GM12878 (cell line): ENCODE measurements around the gene B3GNT9. TPM values are rescaled to one million over a fixed set of nuclear protein-coding genes. Genes with fewer than 3 reads are reported as not detected.

Source experiments
- ATAC-seq: fragments of 200-7000 bp; cut with Tn5 transposase; 3 replicates; pipeline ENCODE4 v1.9.1; 2020; ENCODE audit warnings: mild to moderate bottlenecking, moderate library complexity
- BruUV-seq: library from RNA; stranded (reverse); fragments of 400-500 nt; replicated peaks from 2 replicates; lab custom pipeline; 2021; lab: Mats Ljungman, UMichigan
- CTCF ChIA-PET: fragments of 300-600 bp; sonication (Branson Sonifier 250); formaldehyde crosslinking; extraction: SDS; loops from one replicate; lab custom pipeline; 2021; ENCODE audit warnings: inconsistent platforms; lab: Yijun Ruan, JAX
- POLR2A ChIA-PET: fragments of 350-600 bp; formaldehyde crosslinking; extraction: SDS; loops from one replicate; lab custom pipeline; 2021; ENCODE audit warnings: inconsistent platforms; lab: Charles Lee
- RAD21 ChIA-PET: fragments of 300-600 bp; sonication (Branson Sonifier 250); formaldehyde crosslinking; loops from one replicate; lab custom pipeline; 2023; ENCODE audit warnings: antibody characterized with exemption; ENCODE audit not compliant: unreplicated experiment; lab: Charles Lee
- SMC1A ChIA-PET: fragments of 300-600 bp; sonication (Branson Sonifier 250); formaldehyde crosslinking; loops from one replicate; lab custom pipeline; 2023; ENCODE audit not compliant: unreplicated experiment, uncharacterized antibody; lab: Charles Lee
- DNase-seq: peaks from one replicate; pipeline ENCODE4 v3.0.0-alpha.2; 2011; ENCODE audit warnings: low read depth, low spot score
- FAIRE-seq: peaks from 3 replicates; lab custom pipeline; 2011; peaks lifted over from hg19 to GRCh38; lab: Jason Lieb, UNC
- H2AFZ ChIP-seq: 2 replicates; pipeline ENCODE4 v1.6.0; 2011; ENCODE audit warnings: low read depth, low read length, control low read depth; ENCODE audit not compliant: control insufficient read depth
- H3K27ac ChIP-seq: 2 replicates; pipeline ENCODE4 v1.5.1; 2011; ENCODE audit warnings: control low read depth; ENCODE audit not compliant: control insufficient read depth, insufficient read depth
- H3K27me3 ChIP-seq, 2 experiments: replicated peaks in 1 of 2; 2 replicates each; pipeline versions ENCODE4 v1.6.0 to v1.6.1; 2011; ENCODE audit warnings: low read length in 1 of 2; ENCODE audit not compliant: control insufficient read depth in 2 of 2, insufficient read depth in 2 of 2
- H3K36me3 ChIP-seq, 2 experiments: 2 replicates each; pipeline ENCODE4 v1.5.1; 2011; ENCODE audit warnings: low read length in 1 of 2; ENCODE audit not compliant: control insufficient read depth in 2 of 2, insufficient read depth in 2 of 2
- H3K4me1 ChIP-seq: 2 replicates; pipeline ENCODE4 v1.6.1; 2011; ENCODE audit warnings: mild to moderate bottlenecking, low read length, moderate library complexity, mixed read lengths; ENCODE audit not compliant: control insufficient read depth, insufficient read depth
- H3K4me2 ChIP-seq: 2 replicates; pipeline ENCODE4 v1.6.0; 2011; ENCODE audit warnings: control low read depth; ENCODE audit not compliant: control insufficient read depth, insufficient read depth
- H3K4me3 ChIP-seq: fragments of 200-600 bp; sonication (generic); 2 replicates; pipeline ENCODE4 v1.5.1; 2016
- H3K79me2 ChIP-seq: 2 replicates; pipeline ENCODE4 v1.6.0; 2011; ENCODE audit warnings: low read length; ENCODE audit not compliant: control insufficient read depth, insufficient read depth
- H3K9ac ChIP-seq: 2 replicates; pipeline ENCODE4 v1.8.0; 2011; ENCODE audit warnings: low read length, control low read depth, mixed read lengths; ENCODE audit not compliant: control insufficient read depth, insufficient read depth
- H3K9me3 ChIP-seq: replicated peaks from 3 replicates; pipeline ENCODE4 v1.5.1; 2011; ENCODE audit warnings: mild to moderate bottlenecking, low read length; ENCODE audit not compliant: control insufficient read depth, insufficient read depth
- H4K20me1 ChIP-seq: 2 replicates; pipeline ENCODE4 v1.6.0; 2011; ENCODE audit not compliant: control insufficient read depth, insufficient read depth
- CTCF ChIP-seq, 3 experiments: IDR thresholded peaks in 2 of 3; conservative IDR thresholded peaks in 1 of 3; 2 replicates each; pipeline ENCODE4 v1.5.1; 2011; ENCODE audit warnings: low read depth in 3 of 3, low read length in 3 of 3, mild to moderate bottlenecking in 3 of 3, control low read depth in 2 of 3, moderate library complexity in 2 of 3, inconsistent platforms in 1 of 3, mixed read lengths in 1 of 3; ENCODE audit not compliant: control insufficient read depth in 2 of 3, insufficient read depth in 1 of 3; ENCODE audit errors: extremely low read depth in 1 of 3
- FOXK2 ChIP-seq: fragments of 450-650 bp; IDR thresholded peaks from 2 replicates; pipeline ENCODE4 v1.6.1; 2017; ENCODE audit warnings: mild to moderate bottlenecking, moderate library complexity
- KDM1A ChIP-seq: fragments of 200-600 bp; sonication (generic); IDR thresholded peaks from 2 replicates; pipeline ENCODE4 v1.6.1; 2016; ENCODE audit warnings: borderline replicate concordance
- MEF2B ChIP-seq: fragments of 450-650 bp; IDR thresholded peaks from 2 replicates; pipeline ENCODE4 v1.6.1; 2018; ENCODE audit warnings: mild to moderate bottlenecking, moderate library complexity; ENCODE audit not compliant: partially characterized antibody, poor library complexity, severe bottlenecking
- PBX3 ChIP-seq: IDR thresholded peaks from 2 replicates; pipeline ENCODE4 v1.6.1; 2011; ENCODE audit warnings: mild to moderate bottlenecking, low read depth, low read length, moderate library complexity; ENCODE audit not compliant: insufficient replicate concordance
- PRDM15 ChIP-seq: fragments of 450-650 bp; formaldehyde crosslinking; IDR thresholded peaks from 2 replicates; pipeline ENCODE4 v1.4.0; 2020; ENCODE audit warnings: mild to moderate bottlenecking, moderate library complexity
- SREBF1 ChIP-seq: IDR thresholded peaks from 2 replicates; pipeline ENCODE4 v1.6.1; 2012; ENCODE audit warnings: mild to moderate bottlenecking, low read length
- TAF1 ChIP-seq: IDR thresholded peaks from 2 replicates; pipeline ENCODE4 v1.6.1; 2011; ENCODE audit warnings: mild to moderate bottlenecking, low read depth, low read length, borderline replicate concordance
- ZNF384 ChIP-seq: IDR thresholded peaks from 2 replicates; pipeline ENCODE4 v1.6.1; 2012; ENCODE audit warnings: low read depth, mild to moderate bottlenecking, low read length, improper control_type of control experiment, borderline replicate concordance
- WGBS: methylation state at CpG from one replicate; pipeline ENCODE4 v1.1.6; 2016; ENCODE audit warnings: low lambda C conversion rate; ENCODE audit not compliant: insufficient replicate concordance, insufficient coverage; ENCODE audit errors: missing lambda C conversion rate; 5-methylcytosine and 5-hydroxymethylcytosine counted together
- in situ Hi-C: fragments of 300-500 bp; cut with MboI; formaldehyde crosslinking; loops from 9 replicates; pipeline ENCODE4 v1.14.3; 2018; ENCODE audit warnings: mixed read lengths
- intact Hi-C: fragments of 100-400 bp; cut with micrococcal nuclease; formaldehyde crosslinking; loops from one replicate; pipeline ENCODE4 v1.14.2; 2022; ENCODE audit not compliant: unreplicated experiment
- polyA plus RNA-seq, 11 experiments: library from polyadenylated mRNA; depleted of rRNA in 4 of 11; unstranded in 6 of 11; stranded (reverse) in 5 of 11; fragments of >200 nt; fragmentation: Nextera tagmentation in 4 of 11; fragmentation: Illumina TruSeq in 1 of 11; extraction: Ambion mirVana in 4 of 11; extraction: Trizol in 1 of 11; gene quantifications; 1 replicate in 1 of 11; 2 replicates in 10 of 11; pipeline versions ENCODE4 v1.2.1 to v1.2.3, GENCODE V29; 2011 to 2016; ENCODE audit warnings: inconsistent platforms in 2 of 11, missing spikeins in 2 of 11, low read depth in 1 of 11
- total RNA-seq, 4 experiments: library from RNA; depleted of rRNA in 3 of 4; stranded (reverse); fragments of >200 nt in 3 of 4; fragmentation: Illumina TruSeq in 1 of 4; extraction: Trizol in 1 of 4; gene quantifications; 2 replicates each; pipeline versions ENCODE4 v1.2.1 to v1.2.3, GENCODE V29; 2013 to 2021

Gene B3GNT9
- total and polyA plus RNA-seq, 10 of the 15 experiments (the other 5 are each of a cell fraction or from before 2014, with no cell fraction given) = 0.08 to 5.0 (median 1.9) TPM

GRCh38 chr16:67098599-67098998 lies 52.2 kb downstream of the B3GNT9 start:
- intact Hi-C loops = no loop called here
- TF ChIP-seq PBX3 (no peak), SREBF1 (no peak), FOXK2 (no peak), KDM1A (no peak), ZNF384 (no peak), TAF1 (no peak), PRDM15 (CRISPR knock-in tag) (no peak), CTCF (IDR thresholded peaks at IDR 0.05 in 2 of 3, conservative IDR thresholded peaks at IDR 0.05 in 1 of 3; ENCODE audit: control insufficient read depth in 2 of 3, extremely low read depth in 1 of 3, insufficient read depth in 1 of 3, low read depth in 3 of 3, low read length in 3 of 3) (no peak), MEF2B (no peak)
- Histone ChIP-seq H3K79me2 (no peaks in the 10 kb centered on the region), H3K27ac (no peak overlapping the region), H2AFZ (no peak overlapping the region), H4K20me1 (no peaks in the 10 kb centered on the region), H3K4me3 (no peak overlapping the region), H3K36me3 (peaks cover 0 to 5% of the 10 kb centered on the region in 2 experiments; a peak in 2 of 4 replicates), H3K9me3 (no peaks in the 10 kb centered on the region), H3K4me1 (no peaks in the 10 kb centered on the region), H3K9ac (no peak overlapping the region), H3K4me2 (no peak overlapping the region), H3K27me3 (no peaks in the 10 kb centered on the region)
- DNase-seq (no peak), FAIRE-seq (no peak), ATAC-seq (no peak)
- in situ Hi-C loops = no loop called here
- ChIA-PET SMC1A (interaction anchor here (0.7 to 4.0 kb wide), 7 partner anchors 11 to 94 kb away, joined by 3 to 57 read pairs (median 3); partner anchors contain the start of gene PHAF1), POLR2A (no interaction called here), CTCF (interaction anchor here (0.7 to 8.6 kb wide), 8 partner anchors 13 to 138 kb away, joined by 3 to 205 read pairs (median 4); partner anchors contain the start of genes B3GNT9, CES3, FBXL8 and TRADD), RAD21 (interaction anchor here (1.2 to 6.5 kb wide), 3 partner anchors 16 to 80 kb away, joined by 3 to 85 read pairs (median 4); no protein-coding TSS in a partner anchor)
- BruUV-seq = no TSS peak
- 98% methylated on average over 2 of the region's 2 CpGs for WGBS
